ENCODE data around the gene KIAA1958.

KIAA1958 gene

GRCh38 chr9:112465352-112465751, 21.3 kb upstream of the KIAA1958 start:
- H3K27ac ChIP-seq (ENCODE audit: low read length) = no peak overlapping the region
- H3K9ac ChIP-seq (ENCODE audit: low read length) = no peak overlapping the region
- H4K20me1 ChIP-seq (ENCODE audit: insufficient read depth, low read length) = no peaks in the 10 kb centered on the region
- no peaks in the 10 kb centered on the region for H3K4me1 ChIP-seq (ENCODE audit: low read length)
- H3K36me3 ChIP-seq (replicated peaks; ENCODE audit: low read depth, low read length) = peaks cover 6% of the 10 kb centered on the region
- H3K79me2 ChIP-seq (ENCODE audit: low read length) = no peaks in the 10 kb centered on the region
- no peak overlapping the region for H3K4me3 ChIP-seq (ENCODE audit: low read length)
- no peaks in the 10 kb centered on the region for H3K9me3 ChIP-seq (ENCODE audit: insufficient read depth, low read length)
- no peak overlapping the region for H3K4me2 ChIP-seq (ENCODE audit: low read length)
- no peak overlapping the region for H2AFZ ChIP-seq (ENCODE audit: low read depth, low read length)
- H3K27me3 ChIP-seq (ENCODE audit: low read depth, low read length) = no peaks in the 10 kb centered on the region
- no peak for TF ChIP-seq EZH2phosphoT487 (IDR thresholded peaks at IDR 0.05; ENCODE audit: low read depth)
- no peak for TF ChIP-seq CTCF (IDR thresholded peaks at IDR 0.05; ENCODE audit: low read depth, low read length)

- H3K36me3 ChIP-seq (replicated peaks; ENCODE audit: low read depth, low read length) = no peaks in the 10 kb centered on the region
- H3K27ac ChIP-seq (ENCODE audit: low read length) = no peak overlapping the region
- no peak overlapping the region for H3K4me2 ChIP-seq (ENCODE audit: low read length)
- no peaks in the 10 kb centered on the region for H3K79me2 ChIP-seq (ENCODE audit: low read length)
- no peaks in the 10 kb centered on the region for H4K20me1 ChIP-seq (ENCODE audit: insufficient read depth, low read length)
- H3K9ac ChIP-seq (ENCODE audit: low read length) = no peak overlapping the region
- no peak overlapping the region for H2AFZ ChIP-seq (ENCODE audit: low read depth, low read length)
- H3K4me1 ChIP-seq (ENCODE audit: low read length) = no peaks in the 10 kb centered on the region
- TF ChIP-seq CTCF (IDR thresholded peaks at IDR 0.05; ENCODE audit: low read depth, low read length) (no peak), EZH2phosphoT487 (IDR thresholded peaks at IDR 0.05; ENCODE audit: low read depth) (no peak)
- no peak overlapping the region for H3K4me3 ChIP-seq (ENCODE audit: low read length)
- no peaks in the 10 kb centered on the region for H3K27me3 ChIP-seq (ENCODE audit: low read depth, low read length)
- no peaks in the 10 kb centered on the region for H3K9me3 ChIP-seq (ENCODE audit: insufficient read depth, low read length)
These were observed 13.6 kb upstream of the KIAA1958 start for GRCh38 chr9:112472996-112473395.

- no peak overlapping the region for H3K4me3 ChIP-seq (ENCODE audit: low read length)
- no peaks in the 10 kb centered on the region for H3K27me3 ChIP-seq (ENCODE audit: low read depth, low read length)
- no peak overlapping the region for H2AFZ ChIP-seq (ENCODE audit: low read depth, low read length)
- no peaks in the 10 kb centered on the region for H4K20me1 ChIP-seq (ENCODE audit: insufficient read depth, low read length)
- TF ChIP-seq EZH2phosphoT487 (IDR thresholded peaks at IDR 0.05; ENCODE audit: low read depth) (no peak), CTCF (IDR thresholded peaks at IDR 0.05; ENCODE audit: low read depth, low read length) (no peak)
- H3K4me1 ChIP-seq (ENCODE audit: low read length) = no peaks in the 10 kb centered on the region
- no peaks in the 10 kb centered on the region for H3K79me2 ChIP-seq (ENCODE audit: low read length)
- no peaks in the 10 kb centered on the region for H3K36me3 ChIP-seq (replicated peaks; ENCODE audit: low read depth, low read length)
- no peaks in the 10 kb centered on the region for H3K9me3 ChIP-seq (ENCODE audit: insufficient read depth, low read length)
- no peak overlapping the region for H3K9ac ChIP-seq (ENCODE audit: low read length)
- no peak overlapping the region for H3K27ac ChIP-seq (ENCODE audit: low read length)
- H3K4me2 ChIP-seq (ENCODE audit: low read length) = no peak overlapping the region
These were observed 12.6 kb upstream of the KIAA1958 start for GRCh38 chr9:112473986-112474385.

- Histone ChIP-seq H3K4me2 (ENCODE audit: low read length) (no peak overlapping the region), H3K9me3 (ENCODE audit: insufficient read depth, low read length) (no peaks in the 10 kb centered on the region), H2AFZ (ENCODE audit: low read depth, low read length) (no peak overlapping the region), H3K27ac (ENCODE audit: low read length) (no peak overlapping the region), H3K4me3 (ENCODE audit: low read length) (no peak overlapping the region), H3K27me3 (ENCODE audit: low read depth, low read length) (no peaks in the 10 kb centered on the region), H3K36me3 (replicated peaks; ENCODE audit: low read depth, low read length) (no peaks in the 10 kb centered on the region), H3K4me1 (ENCODE audit: low read length) (no peaks in the 10 kb centered on the region), H3K9ac (ENCODE audit: low read length) (no peak overlapping the region), H4K20me1 (ENCODE audit: insufficient read depth, low read length) (no peaks in the 10 kb centered on the region), H3K79me2 (ENCODE audit: low read length) (no peaks in the 10 kb centered on the region)
- TF ChIP-seq CTCF (IDR thresholded peaks at IDR 0.05; ENCODE audit: low read depth, low read length) = no peak
- no peak for TF ChIP-seq EZH2phosphoT487 (IDR thresholded peaks at IDR 0.05; ENCODE audit: low read depth)
These were observed 11.3 kb upstream of the KIAA1958 start for GRCh38 chr9:112475318-112475717.

Data from OCI-LY3 (cell line).